Lower leg skin (tissue), 4 donors: Measurements from ENCODE around the gene RIPK4. TPM values are rescaled to one million over a fixed set of nuclear protein-coding genes. Genes with fewer than 3 reads are reported as not detected.

Source experiments
- DNase-seq, 2 donors: peaks; one replicate each; pipeline ENCODE4 v3.0.0-alpha.2; 2019; ENCODE audit warnings: low spot score in 2 of 2
- H3K4me3 ChIP-seq: fragments of 200-600 bp; sonication (generic); 2 replicates; pipeline ENCODE4 v1.5.1; 2017; ENCODE audit warnings: mild to moderate bottlenecking, low read depth; ENCODE audit not compliant: poor library complexity, severe bottlenecking
- POLR2A ChIP-seq, 2 donors: fragments of 450-650 bp; IDR thresholded peaks; one replicate each; pipeline ENCODE4 v1.6.1; 2016 to 2017; ENCODE audit warnings: antibody characterized with exemption in 2 of 2, mild to moderate bottlenecking in 1 of 2, moderate library complexity in 1 of 2
- WGBS, 2 donors: methylation state at CpG; one replicate each; pipeline ENCODE4 v1.1.5; 2018; 5-methylcytosine and 5-hydroxymethylcytosine counted together
- intact Hi-C: fragments of 100-400 bp; cut with DNase I; formaldehyde crosslinking; loops from one replicate; pipeline ENCODE4 v1.15.0; 2023; ENCODE audit warnings: low total_unique reads
- total RNA-seq, 4 donors: library from RNA; depleted of rRNA; stranded (reverse); fragments of >200 nt; gene quantifications; one replicate each; pipeline ENCODE4 v1.1.0, GENCODE V29; 2016
- TF ChIP-seq, protein P1 (sequence below), 3 donors: fragments of 450-650 bp; IDR thresholded peaks; one replicate each; pipeline ENCODE4 v1.5.1; 2016; ENCODE audit warnings: antibody characterized with exemption in 3 of 3, mild to moderate bottlenecking in 3 of 3, moderate library complexity in 2 of 3

RIPK4 gene
- total RNA-seq, 4 donors from 2014 or later = 61.0 to 88.1 (median 68.2) TPM

DNA sequence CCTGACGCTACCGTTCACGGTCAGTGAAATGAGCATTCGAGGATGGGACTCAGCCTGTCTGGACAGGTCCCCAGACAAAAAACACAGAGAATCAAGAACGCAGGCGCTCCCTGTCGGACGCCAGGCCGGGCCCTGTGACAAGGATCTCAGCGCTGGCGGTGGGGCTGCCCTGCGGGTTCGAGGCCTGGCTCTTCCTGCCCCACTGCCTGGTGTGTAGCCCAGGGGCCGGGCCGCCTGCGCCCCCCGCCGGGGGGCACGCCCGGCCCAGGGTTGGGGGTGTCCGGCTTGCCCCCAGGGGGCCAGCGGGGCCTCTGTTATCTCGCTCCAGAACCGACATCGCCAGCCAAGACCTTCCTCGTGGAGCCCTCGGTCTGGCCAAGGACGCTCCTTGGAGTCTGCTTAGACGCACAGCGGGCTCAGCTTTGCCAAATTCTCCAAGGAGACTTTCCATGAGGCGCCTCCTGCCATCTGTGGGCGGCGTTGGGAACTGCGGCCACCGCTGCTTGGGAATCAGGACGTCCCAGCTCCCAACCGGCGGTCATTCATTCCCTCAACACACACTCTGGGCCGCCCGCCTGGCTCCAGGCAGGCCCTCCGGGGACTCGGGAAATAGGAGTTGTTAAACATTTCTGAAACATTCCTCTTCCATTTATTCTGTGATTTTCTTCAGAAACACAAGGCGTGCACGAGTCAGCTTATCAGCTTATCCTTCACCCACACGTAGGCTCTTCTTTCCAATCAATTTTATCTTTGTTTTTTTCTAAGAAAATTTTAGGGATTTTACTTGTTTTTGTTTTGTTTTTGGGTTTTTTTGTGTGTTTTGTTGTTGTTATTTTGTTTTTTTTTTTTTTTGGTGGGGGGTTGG lies 11.3 kb upstream of the RIPK4 start:
- WGBS, 2 donors = 6 to 12% methylated on average over 44 to 45 of the region's 45 CpGs
- intact Hi-C loops = loop anchor here (5.0 kb wide), 1 partner anchor 166 kb away; no protein-coding TSS in a partner anchor
- DNase-seq = peak; percentile 90 to 98
- TF ChIP-seq POLR2A (IDR thresholded peaks at IDR 0.05) = no peak
- TF ChIP-seq, protein P1, sequence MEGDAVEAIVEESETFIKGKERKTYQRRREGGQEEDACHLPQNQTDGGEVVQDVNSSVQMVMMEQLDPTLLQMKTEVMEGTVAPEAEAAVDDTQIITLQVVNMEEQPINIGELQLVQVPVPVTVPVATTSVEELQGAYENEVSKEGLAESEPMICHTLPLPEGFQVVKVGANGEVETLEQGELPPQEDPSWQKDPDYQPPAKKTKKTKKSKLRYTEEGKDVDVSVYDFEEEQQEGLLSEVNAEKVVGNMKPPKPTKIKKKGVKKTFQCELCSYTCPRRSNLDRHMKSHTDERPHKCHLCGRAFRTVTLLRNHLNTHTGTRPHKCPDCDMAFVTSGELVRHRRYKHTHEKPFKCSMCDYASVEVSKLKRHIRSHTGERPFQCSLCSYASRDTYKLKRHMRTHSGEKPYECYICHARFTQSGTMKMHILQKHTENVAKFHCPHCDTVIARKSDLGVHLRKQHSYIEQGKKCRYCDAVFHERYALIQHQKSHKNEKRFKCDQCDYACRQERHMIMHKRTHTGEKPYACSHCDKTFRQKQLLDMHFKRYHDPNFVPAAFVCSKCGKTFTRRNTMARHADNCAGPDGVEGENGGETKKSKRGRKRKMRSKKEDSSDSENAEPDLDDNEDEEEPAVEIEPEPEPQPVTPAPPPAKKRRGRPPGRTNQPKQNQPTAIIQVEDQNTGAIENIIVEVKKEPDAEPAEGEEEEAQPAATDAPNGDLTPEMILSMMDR (IDR thresholded peaks at IDR 0.05) = peak in 1 of 3 donors; percentile 72
- no peak overlapping the region for H3K4me3 ChIP-seq

DNA sequence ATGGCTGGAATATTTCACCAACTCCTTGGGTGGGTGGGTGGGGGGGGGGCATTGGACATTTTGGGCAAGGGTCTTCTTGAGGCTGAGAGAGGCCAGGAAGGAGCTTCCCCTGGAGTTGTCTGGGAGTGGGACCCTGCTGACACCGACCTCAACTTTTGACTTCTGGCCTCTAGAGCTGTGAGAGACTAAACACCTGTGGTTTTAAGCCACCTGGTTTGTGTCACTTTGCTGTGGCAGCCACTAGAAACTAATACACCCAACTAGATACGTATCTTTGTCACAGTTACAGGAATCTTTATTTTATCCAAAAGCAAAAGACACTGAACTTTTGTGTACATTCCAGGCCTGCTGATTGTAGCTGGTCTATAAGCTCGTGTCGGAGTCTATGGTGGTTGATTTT lies 9.9 kb upstream of the RIPK4 start:
- TF ChIP-seq, protein P1 (IDR thresholded peaks at IDR 0.05) = no peak
- no peak for TF ChIP-seq POLR2A (IDR thresholded peaks at IDR 0.05)
- 92 to 96% methylated on average over 4 of the region's 4 CpGs for WGBS, 2 donors
- intact Hi-C loops = loop anchor here (5.0 kb wide), 1 partner anchor 164 kb away; no protein-coding TSS in a partner anchor
- DNase-seq = no peak
- H3K4me3 ChIP-seq = no peak overlapping the region

DNA sequence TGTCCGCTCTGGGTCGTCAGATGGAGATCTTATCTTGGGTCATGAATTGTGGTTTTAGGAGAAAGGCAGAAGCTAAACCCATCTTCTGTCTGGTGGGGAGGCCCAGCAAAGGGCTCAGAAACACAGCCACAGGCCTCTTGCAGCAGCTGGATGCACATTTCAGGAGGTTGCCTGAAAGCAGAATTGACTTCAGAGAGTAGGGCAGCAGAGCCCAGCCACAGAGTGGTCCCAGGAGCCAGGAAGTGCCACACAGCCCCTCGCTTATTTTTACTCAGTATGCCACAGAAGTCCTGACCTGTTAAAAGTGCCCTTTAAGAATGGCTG lies 8.3 kb upstream of the RIPK4 start:
- 47 to 68% methylated on average over 3 of the region's 3 CpGs for WGBS, 2 donors
- TF ChIP-seq, protein P1 (IDR thresholded peaks at IDR 0.05) = no peak
- no peak for TF ChIP-seq POLR2A (IDR thresholded peaks at IDR 0.05)
- intact Hi-C loops = loop anchor here (5.0 kb wide), 1 partner anchor 163 kb away; no protein-coding TSS in a partner anchor
- H3K4me3 ChIP-seq = no peak overlapping the region
- no peak for DNase-seq

DNA sequence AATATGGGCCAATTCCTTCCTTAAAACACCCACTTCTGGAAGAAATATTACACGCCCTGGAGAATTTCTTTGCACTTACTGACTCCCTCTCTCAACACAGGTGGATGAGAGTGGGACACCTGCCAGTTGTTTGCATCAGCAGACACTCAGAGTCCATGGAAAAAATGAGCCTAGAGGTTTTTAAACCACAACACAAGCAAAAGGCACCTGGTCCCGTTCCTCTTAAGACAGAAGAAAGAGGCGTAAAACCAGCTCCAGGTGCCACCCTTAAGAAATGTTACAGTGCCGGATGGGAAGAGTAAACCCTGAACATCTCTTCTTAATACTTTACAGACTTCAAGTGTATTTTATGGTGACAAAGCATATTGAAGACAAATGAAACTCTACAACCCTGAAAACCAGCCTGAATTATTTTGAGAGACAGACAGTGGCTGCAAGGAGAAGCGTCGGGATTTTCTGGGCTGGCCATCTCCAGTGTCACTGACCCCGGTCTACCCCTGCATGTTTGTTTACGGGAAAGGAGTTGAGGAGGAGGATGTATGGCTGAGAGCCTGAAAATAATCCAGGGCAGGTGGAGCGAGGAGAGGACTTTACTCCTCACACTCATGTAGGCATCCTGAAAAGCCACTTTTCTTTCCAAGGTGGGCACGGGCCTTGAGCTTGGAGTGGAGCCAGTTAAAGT lies 7.8 kb upstream of the RIPK4 start:
- 60 to 68% methylated on average over 10 of the region's 10 CpGs for WGBS, 2 donors
- no peak overlapping the region for H3K4me3 ChIP-seq
- DNase-seq = peak in 1 of 2 donors; percentile 72
- no peak for TF ChIP-seq POLR2A (IDR thresholded peaks at IDR 0.05)
- TF ChIP-seq, protein P1 (IDR thresholded peaks at IDR 0.05) = no peak
- intact Hi-C loops = loop anchor here (5.0 kb wide), 1 partner anchor 162 kb away; no protein-coding TSS in a partner anchor

DNA sequence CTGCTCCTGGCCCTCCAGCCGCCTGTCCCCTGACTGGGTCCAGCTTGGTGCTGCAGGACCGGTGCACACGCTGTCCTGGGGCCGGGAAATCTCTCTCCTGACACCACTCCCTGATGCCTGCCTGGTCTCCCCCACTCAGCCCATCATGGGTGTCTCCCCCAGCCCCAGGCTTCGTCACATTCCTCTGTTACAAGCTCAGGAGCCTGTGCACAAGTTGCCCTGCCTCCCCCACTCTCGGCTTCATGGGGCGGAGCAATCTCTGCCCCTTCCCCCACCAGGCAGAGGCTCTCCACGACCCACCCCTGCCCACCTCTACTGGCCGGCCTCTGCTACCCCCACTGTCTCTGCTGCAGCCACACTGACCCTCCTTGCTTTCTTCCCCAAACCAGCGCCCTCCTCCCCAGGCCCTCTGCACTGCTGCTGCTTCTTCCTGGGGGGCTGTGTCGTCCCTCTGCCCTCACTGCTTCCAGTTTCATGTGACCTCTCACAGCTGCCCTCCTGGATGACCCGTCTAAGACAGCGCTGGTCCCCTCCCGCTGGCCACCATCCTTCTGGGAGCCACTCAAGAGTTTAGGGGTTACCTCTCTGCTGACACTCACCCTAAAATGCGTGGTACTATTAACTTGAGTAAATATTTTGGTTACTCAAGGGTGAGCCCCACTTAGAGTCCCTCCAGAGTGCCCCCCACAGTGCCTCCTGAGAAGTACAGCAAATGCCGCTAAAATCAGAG lies 5.7 kb upstream of the RIPK4 start:
- intact Hi-C loops = no loop called here
- 78 to 84% methylated on average over 16 of the region's 16 CpGs for whole genome bisulfite sequencing, 2 donors

More for the DNA sequence above, 5.7 kb upstream of the RIPK4 start:
- TF ChIP-seq, protein P1 (IDR thresholded peaks at IDR 0.05) = no peak
- no peak for TF ChIP-seq POLR2A (IDR thresholded peaks at IDR 0.05)
- DNase-seq = peak in 1 of 2 donors; percentile 65
- no peak overlapping the region for H3K4me3 ChIP-seq
